ENCODE results near the gene POU3F4.

The POU3F4 gene

DNA sequence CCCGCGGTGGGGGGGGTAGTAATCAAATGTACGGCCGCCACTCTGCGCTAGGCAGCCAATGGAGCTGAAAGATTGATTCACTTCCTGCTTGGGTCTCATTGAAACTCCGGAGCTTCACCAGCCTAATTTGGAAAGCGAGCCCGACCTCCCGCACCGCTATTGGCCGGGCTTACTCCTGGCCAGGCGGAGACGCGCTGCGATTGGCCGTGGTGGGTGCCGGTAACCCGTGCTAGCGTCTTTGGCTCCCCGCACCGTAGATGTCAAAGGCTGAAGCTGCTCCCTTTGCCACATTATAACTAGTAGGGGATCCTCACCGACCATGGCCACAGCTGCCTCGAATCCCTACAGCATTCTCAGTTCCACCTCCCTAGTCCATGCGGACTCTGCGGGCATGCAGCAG, at the start of gene POU3F4:
POU3F4 (plus strand) TSS at position 285 of the 400 bp plus-strand sequence; CDS start at position 320, 35 bp downstream.
- DNase-seq (ENCODE audit: low spot score), result no peak

DNA sequence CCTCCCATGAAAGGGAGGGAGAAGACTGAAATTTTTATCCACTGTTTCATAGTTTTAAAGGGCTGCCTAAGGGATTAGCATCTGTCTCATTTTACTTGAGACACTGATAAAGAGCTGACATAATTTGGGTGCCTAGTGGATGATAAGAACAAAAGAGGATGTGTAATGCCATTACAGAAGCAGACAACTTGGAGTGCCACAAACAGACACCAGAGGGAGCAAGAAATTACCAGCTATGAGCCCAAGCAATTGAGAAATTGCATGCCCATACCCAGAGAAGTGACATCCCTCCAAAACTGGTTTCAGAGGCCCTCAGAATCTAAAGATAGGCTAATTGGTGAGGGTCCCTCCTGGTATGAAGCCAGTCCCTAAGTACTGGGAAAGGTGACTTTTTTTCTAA, 38.5 kb upstream of the POU3F4 start:
- DNase-seq (ENCODE audit: low spot score), result no peak

DNA sequence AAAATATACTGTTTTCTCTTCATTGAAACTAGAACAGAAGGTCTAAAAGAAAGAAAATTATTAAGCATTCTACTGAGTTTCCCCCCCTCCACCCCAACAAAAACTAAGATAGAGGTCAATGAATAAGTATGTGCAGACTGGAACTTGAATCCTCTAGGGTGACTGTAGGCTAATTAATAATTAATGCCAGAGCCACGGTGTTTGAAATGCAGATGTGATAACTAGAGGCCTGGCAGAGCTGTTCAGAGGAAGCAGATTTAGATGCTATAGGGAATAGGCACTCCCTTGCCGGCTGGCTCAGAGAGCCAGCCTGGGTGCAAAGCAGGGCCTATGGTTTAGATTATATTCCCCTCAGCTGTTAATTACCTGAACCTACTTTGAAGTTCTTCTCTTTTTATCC, 12.2 kb upstream of the POU3F4 start:
- DNase-seq (ENCODE audit: low spot score), result no peak

- DNase-seq (ENCODE audit: low spot score), result no peak
Measured at GRCh38 chrX:83501003-83501402, 7.1 kb upstream of the POU3F4 start.

DNA sequence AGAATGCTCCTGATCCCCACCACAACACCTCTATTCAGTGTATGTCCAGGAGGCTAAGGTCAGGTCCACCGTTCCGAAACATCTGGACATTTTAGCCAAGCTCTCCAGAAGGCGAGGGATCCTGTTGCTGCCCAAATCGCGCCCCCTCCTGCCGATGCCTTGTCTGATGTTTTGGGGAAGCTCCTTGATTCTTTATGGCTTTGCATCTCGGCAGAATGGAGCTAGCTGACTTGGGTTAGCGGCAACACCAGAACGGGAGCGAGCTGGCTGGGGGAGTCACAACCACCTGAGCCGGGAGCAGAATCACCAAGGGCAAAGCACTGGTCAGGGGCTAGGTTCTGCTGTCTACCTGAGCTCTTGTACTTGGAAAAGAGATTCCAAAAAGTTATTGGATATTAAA, 6.6 kb upstream of the POU3F4 start:
- DNase-seq (ENCODE audit: low spot score), result no peak

DNA sequence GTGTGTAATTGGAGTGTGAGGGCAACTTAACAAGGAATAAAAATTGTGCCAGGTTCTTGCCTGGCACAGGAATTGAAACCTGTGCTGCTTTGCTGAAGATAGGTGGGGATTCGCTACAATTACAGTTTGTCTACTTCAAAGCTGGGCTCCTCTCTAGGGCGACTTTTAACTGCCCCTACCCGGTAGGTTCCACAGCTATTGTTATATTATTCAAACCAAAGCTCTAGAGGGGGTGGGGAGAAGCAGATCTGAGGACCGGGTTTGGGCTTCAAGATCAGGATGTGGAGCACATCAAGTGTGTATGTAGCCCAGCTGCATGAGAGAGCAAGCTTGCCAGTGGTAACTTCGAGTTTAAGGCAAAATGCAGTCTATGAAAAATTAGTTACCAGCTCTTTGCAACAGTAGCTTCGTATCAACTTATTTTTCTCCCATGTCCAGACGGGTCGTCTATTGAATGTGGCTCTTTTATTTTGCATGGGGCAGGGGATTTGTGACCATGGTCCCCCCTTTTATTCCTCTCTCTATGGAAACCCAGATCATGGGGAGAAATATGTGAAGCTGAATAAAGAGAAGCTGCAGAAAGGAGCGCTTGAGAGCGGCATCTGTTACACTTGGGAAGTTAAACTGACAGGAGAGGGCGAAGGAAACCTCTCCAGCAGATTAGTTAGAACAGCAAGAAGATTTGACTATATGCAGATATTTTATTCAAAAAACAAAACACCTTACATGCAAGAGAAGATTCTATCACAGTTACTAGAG, 3.2 kb upstream of the POU3F4 start:
- DNase-seq (ENCODE audit: low spot score), result no peak

DNA sequence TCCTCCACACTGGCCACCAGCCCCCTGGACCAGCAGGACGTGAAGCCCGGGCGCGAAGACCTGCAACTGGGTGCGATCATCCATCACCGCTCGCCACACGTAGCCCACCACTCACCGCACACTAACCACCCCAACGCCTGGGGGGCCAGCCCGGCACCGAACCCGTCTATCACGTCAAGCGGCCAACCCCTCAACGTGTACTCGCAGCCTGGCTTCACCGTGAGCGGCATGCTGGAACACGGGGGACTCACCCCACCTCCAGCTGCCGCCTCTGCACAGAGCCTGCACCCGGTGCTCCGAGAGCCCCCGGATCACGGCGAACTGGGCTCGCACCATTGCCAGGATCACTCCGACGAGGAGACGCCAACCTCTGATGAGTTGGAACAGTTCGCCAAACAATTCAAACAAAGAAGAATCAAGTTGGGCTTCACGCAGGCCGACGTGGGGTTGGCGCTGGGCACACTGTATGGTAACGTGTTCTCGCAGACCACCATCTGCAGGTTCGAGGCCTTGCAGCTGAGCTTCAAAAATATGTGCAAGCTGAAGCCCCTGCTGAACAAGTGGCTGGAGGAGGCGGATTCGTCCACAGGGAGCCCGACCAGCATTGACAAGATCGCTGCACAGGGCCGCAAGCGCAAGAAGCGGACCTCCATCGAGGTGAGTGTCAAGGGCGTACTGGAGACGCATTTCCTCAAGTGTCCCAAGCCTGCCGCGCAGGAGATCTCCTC, 600 bp downstream of the POU3F4 start:
- DNase-seq (ENCODE audit: low spot score), result no peak

DNA sequence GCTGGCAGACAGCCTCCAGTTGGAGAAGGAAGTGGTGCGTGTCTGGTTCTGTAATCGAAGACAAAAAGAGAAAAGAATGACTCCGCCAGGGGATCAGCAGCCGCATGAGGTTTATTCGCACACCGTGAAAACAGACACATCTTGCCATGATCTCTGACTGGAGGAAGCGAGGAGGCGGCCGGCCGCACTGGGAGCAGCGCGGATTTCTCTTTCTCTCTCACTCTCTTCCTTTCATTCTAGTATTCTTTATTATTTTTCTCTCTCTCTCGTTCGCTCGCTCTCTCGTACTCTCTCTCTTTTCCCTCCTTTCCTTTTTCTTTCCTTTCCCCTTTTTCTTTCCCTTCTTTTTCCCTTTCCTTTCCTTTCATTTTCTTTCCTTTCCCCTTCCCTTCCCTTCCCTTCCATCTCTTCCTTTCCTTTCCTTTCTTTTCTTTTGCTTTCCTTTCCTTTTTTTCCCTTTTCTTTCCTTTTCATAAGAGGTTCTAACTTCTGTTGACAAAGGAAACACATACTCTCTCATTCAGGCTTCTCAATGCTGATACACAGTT, 1.2 kb downstream of the POU3F4 start:
- no peak for DNase-seq (ENCODE audit: low spot score)

GRCh38 chrX:83510510-83511062, 2.5 kb downstream of the POU3F4 start:
- no peak for DNase-seq (ENCODE audit: low spot score)

- DNase-seq (ENCODE audit: low spot score), result no peak
Measured at GRCh38 chrX:83511208-83511607, 3.1 kb downstream of the POU3F4 start.

- DNase-seq (ENCODE audit: low spot score), result no peak
Measured at GRCh38 chrX:83512111-83512510, 4.0 kb downstream of the POU3F4 start.

- DNase-seq (ENCODE audit: low spot score), result no peak
Measured at GRCh38 chrX:83516597-83516996, 8.5 kb downstream of the POU3F4 start.

- no peak for DNase-seq (ENCODE audit: low spot score)
Measured at GRCh38 chrX:83521905-83522304, 13.8 kb downstream of the POU3F4 start.

DNA sequence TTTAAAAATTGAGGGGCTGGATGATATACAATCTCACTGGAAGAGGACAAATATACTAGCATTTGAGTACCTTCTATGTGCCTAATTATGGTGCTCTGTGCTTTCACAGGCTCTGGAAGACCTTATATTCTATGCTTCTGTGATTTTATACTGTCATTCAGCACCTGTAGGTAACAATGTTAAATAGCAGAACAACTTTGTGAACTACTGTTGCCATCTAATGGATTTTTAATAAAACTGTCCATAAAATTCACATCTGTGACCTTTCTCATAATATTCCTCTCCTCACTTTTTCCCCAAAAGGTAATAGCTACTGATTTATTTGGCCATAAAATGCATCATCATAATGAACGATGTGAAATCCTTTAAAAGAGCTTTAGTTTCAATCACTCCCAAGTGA, 21.9 kb downstream of the POU3F4 start:
- DNase-seq (ENCODE audit: low spot score), result no peak

DNA sequence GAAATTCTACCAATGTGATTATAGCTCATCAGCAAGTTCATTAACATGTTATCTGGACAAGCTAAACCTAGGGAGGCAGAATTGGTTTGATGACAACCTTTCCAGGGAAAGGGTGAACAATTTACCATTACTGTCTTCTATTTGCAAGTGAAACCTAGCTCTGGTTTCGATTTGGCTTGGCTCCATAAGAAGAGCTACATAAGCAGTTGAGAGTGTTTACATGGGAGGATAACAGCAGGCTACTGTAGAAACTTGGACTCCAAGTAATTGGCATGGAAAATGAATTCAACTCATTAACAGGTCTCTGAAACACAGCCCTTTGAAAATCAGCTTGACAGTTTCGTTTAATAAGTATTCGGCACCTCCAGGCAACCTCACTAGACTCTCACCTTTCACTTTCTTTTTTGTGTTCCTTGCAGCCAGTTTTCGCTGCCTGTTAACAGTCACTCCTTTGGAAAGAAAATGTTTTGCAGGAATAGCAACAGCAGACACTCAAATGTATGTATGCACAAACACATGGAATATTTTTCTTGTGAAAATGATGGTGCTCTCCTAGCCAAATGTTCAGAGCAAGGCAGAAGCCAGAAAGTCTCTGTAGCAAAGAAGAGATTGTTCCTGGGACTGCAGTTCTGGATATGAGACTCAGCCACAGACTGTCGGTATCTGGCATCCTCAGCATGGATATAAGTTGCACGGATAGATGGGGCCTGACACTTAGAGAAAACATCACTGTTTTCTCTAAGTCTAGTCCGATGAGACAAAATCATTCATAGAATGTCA, 27.5 kb downstream of the POU3F4 start:
- no peak for DNase-seq (ENCODE audit: low spot score)

All from hematopoietic multipotent progenitor cell treated with erythropoietin and hydrocortisone succinate and interleukin-3 and kit ligand, for 17 days (in vitro differentiated cells).